Dedifferentiated amniotic fluid mesenchymal stem cell (primary cell): ENCODE results near the gene CTNNA3.
"Not testable (repeated sequence)": the region's sequence is repeated elsewhere in the genome, so short reads cannot be mapped to it uniquely, and the experiment has no call there.

Experiments
- DNase-seq: peaks from one replicate; pipeline ENCODE4 v3.0.0-alpha.2; 2016; ENCODE audit errors: extremely low spot score

The CTNNA3 gene

GRCh38 chr10:66381045-66381444, 1315.0 kb downstream of the CTNNA3 start:
- DNase-seq, result no peak

GRCh38 chr10:66378117-66378876, 1317.7 kb downstream of the CTNNA3 start:
- peak; percentile 43 for DNase-seq

GRCh38 chr10:66368146-66368545, 1327.8 kb downstream of the CTNNA3 start:
- DNase-seq, result no peak

- no peak for DNase-seq
These were observed 1329.8 kb downstream of the CTNNA3 start for GRCh38 chr10:66366163-66366562.

GRCh38 chr10:66365686-66366085, 1330.3 kb downstream of the CTNNA3 start:
- no peak for DNase-seq

- no peak for DNase-seq
These were observed 1333.5 kb downstream of the CTNNA3 start for GRCh38 chr10:66362522-66362921.

- DNase-seq, result not testable (repeated sequence)
These were observed 1342.2 kb downstream of the CTNNA3 start for GRCh38 chr10:66353822-66354221.

GRCh38 chr10:66353422-66353821, 1342.6 kb downstream of the CTNNA3 start:
- DNase-seq, result no peak

GRCh38 chr10:66350622-66351399, 1345.2 kb downstream of the CTNNA3 start:
- no peak for DNase-seq

- DNase-seq, result no peak
These were observed 1346.3 kb downstream of the CTNNA3 start for GRCh38 chr10:66349726-66350125.

GRCh38 chr10:66349076-66349475, 1346.9 kb downstream of the CTNNA3 start:
- no peak for DNase-seq

- no peak for DNase-seq
These were observed 1358.8 kb downstream of the CTNNA3 start for GRCh38 chr10:66337211-66337610.

- no peak for DNase-seq
These were observed 1359.2 kb downstream of the CTNNA3 start for GRCh38 chr10:66336791-66337190.

GRCh38 chr10:66335753-66336152, 1360.2 kb downstream of the CTNNA3 start:
- DNase-seq, result not testable (repeated sequence)

- DNase-seq, result no peak
These were observed 1366.8 kb downstream of the CTNNA3 start for GRCh38 chr10:66329147-66329546.

GRCh38 chr10:66326876-66327275, 1369.1 kb downstream of the CTNNA3 start:
- DNase-seq, result no peak

GRCh38 chr10:66322777-66323176, 1373.2 kb downstream of the CTNNA3 start:
- no peak for DNase-seq

GRCh38 chr10:66321723-66322665, 1374.0 kb downstream of the CTNNA3 start:
- peak; percentile 94 for DNase-seq

- no peak for DNase-seq
These were observed 1377.2 kb downstream of the CTNNA3 start for GRCh38 chr10:66318761-66319160.

- DNase-seq, result peak; percentile 33
These were observed 1388.2 kb downstream of the CTNNA3 start for GRCh38 chr10:66307826-66308225.

- no peak for DNase-seq
These were observed 1394.9 kb downstream of the CTNNA3 start for GRCh38 chr10:66301078-66301477.

GRCh38 chr10:66295602-66296001, 1400.4 kb downstream of the CTNNA3 start:
- DNase-seq, result no peak
